GM18508 (cell line): ENCODE results near the gene INSYN2A.

Experiments used
- ATAC-seq: cut with Tn5 transposase; IDR thresholded peaks from one replicate; pipeline ENCODE4 v1.9.1; 2021; ENCODE audit warnings: moderate number of reproducible peaks; ENCODE audit not compliant: insufficient read depth, unreplicated experiment

INSYN2A gene, protein sequence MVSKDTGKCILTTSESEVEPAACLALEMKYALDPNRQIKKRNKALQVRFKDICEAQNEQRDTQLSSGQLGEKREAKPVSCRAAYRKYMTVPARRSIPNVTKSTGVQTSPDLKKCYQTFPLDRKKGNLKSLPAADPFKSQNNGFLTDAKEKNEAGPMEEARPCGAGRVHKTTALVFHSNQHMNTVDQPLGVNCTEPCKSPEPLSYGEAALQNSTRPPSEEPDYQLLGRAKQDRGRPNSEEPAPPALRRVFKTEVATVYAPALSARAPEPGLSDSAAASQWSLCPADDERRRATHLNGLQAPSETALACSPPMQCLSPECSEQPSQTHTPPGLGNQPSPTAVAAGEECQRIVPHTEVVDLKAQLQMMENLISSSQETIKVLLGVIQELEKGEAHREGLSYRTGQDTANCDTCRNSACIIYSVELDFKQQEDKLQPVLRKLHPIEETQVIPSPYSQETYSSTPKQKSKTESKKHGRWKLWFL

DNA sequence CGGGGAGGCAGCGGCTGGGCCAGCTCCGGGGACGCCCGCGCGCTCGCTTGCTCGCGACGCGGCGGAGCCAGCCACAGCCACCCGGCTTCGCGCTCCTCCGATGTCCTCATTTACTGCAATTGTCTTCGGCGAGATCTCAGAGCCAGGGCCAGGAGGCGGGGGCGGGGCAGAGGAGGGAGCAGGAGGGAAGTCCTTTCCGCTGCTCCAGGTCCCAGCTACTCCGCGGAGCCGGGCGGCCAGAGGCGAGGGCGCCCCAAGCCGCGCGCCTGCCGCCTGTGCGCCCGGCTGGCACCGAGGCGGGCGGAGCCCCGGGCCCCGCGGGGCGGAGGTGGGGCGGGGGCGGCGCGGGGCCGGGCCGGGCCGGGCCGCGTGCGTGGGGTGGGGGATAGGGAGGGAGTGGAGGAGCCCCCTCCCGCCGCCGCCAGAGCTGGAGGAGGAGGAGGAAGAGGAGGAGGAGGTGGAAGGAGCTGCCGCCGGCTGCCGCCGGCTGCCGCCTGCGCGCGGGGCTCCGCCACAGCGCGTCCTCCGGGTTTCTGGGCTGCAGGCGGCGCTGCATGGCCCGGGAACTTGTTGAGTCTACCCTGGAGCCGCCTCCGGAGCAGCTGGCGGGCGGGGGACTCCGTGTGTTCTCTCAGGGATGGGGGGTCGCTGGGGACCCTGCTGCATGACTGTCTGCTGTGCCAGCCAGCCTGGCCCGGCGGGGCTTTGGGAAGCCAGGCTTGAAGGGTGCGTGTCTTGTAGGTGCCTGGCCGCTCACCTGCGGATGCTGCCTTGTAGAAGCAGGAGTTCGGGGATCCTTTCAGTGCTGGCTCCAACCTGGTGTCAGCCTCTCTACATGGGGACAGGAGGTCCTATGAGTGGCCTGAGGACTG, at the start of gene INSYN2A:
INSYN2A (minus strand) TSS at position 310 of the 872 bp plus-strand sequence. CDS start 20,196 bp downstream, outside the sequence.
- no peak for ATAC-seq

DNA sequence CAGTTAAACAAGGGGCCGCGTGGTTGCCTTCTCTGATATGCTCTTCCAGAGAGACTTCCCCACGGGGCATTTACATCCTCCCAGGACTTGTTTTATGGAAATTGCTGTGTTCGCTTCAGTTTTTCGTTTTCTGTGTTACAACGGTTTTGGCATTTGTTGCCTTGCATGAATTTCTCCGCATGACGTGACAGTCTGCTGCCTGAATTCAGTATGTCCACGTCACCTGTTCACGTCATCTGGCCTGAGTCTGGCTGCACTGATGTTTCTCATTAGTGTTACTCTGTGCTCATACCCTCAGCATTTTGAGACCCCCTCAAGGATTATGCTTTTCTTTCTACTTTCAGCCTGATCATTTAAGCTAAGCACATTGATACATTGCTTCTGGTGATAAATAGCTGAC, 49.1 kb upstream of the INSYN2A start:
- no peak for ATAC-seq

DNA sequence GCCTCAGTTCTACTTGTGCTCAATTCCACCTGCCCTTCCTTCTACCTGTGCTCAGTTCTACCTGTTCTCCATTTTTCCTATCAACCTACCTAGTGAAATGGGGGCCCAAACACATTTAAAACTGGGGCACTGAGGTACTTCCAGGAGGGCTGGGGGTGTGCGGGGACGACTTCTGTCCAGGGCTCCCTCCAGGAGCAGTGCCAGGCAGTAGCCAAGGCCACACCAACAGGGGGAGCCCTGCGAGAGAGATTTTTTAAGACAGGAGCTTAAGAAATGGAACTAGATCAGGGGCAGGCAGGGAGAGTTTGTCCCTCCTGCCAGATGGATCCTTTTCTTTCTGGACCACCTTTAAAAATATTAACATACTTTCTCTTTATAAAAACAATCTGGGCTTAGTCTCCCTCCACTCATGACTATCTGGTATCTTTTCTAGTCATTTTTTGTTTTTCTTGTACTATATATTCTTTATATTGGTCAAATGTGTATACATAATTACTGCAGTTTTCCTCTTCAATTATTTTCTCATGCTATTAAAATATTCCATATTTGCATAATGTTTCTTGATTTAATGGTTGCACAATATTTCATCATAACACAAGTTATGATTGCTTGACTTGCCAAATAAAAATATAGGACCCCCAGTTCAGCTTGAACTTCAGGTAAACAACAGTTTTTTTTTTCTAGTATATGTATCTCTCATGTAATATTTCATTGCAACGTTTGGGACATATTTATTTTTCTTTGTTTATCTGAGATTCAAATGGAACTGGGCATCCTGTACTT, 47.3 kb upstream of the INSYN2A start:
- no peak for ATAC-seq

DNA sequence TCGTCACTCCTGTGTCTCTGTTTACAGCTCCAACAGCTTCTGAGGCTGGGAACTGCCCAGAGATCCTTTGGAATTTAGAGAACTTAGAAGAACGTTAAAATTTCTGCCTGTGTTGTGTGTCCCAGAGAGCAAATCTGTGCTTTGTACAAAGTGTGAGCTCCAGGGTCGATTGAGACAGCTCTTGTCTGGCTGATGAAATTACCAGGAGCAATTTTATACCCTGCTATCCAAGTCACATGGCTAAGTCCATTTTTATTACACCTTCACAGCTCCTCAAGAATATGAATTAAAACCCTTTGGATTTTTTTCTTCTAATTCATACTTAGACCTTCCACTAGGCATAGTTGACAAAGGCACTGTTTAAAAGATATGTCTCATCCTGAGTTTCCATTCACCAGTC, 46.5 kb upstream of the INSYN2A start:
- ATAC-seq = no peak

DNA sequence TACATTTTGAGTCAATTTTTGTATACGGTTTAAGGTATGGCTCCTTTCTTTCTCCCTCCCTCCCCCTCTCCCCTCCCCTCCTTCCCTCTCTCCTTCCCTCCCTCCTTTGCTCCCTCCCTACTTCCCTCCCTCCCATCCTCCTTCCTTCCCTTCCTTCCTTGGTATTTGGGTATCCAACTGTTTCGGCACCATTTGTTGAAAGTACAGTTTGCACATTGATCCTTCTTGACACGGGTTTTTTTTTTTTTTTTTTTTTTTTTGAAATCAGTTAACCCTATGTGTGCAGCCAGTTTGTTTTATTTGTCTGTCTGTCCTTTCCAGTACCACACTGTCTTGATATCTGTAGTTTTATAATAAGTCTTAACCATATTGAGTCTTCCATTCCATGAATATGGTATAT, 39.9 kb upstream of the INSYN2A start:
- ATAC-seq = no peak

DNA sequence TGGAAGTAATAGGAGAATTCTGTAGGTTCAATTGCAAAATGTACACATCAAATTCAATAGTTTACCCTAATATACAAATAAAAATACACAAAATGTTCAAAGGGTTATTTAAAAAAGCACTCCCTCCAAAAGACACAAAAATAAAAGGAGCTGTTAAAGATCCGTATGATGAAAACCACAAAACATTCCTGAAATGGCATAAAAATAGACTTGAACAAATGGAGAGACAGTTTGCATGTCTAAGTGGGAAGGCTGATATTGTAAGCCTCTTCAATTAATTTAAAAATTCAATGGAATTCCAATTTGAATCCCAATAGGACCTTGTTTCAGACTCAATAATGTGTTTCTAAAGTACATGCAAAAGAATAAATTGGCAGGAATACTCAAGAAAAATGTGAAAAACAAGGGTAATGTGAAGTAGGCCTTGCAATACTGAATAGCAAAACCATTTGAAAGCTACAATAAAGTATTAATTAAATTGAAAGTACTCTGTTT, 38.0 kb upstream of the INSYN2A start:
- ATAC-seq = no peak

DNA sequence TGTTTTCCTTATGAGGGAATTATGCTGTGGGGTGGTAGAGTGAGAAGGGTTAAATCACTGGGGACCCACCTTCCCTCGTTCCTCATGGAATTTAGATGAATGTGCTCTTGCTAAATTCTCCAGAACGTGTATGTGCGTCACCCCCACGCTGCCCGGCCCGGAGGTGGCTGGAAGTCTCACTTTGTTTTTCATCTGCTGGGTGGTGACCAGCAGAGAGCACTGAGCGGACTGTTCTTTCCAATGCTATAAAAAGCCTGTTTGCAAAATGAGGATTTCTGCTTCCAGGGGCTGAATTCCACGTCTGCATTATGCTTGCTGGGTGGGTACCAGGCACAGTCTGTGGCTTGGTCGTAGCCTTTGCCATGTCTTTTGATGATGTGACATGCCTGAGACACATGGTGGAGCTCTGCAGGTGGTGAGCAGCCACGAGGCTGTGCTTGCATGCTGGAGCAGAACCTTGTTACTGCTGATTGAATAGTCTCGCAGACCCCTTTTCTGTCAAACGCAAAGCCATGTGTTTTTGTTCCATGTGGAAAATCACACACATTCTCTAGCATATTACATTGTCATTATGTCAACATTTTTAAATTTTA, 31.9 kb upstream of the INSYN2A start:
- no peak for ATAC-seq

DNA sequence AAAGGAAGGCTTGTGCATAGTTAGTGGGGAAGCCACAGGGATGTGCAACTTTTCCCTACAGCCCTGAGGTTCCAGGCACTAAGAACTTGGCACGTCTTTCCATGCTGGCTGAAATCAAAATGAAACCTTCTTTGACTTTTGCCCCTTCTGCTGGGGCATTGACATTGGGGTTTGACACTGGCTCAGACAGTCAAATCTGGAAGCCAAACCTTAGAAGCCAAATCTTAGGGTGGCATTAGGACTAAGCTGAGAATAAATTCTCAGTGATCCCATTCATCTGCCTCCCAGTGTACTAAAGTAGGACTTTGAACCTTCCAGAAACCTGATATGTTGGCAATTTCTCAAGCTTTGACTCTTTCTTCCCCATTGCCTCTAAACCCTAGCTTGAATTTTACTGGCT, 31.3 kb upstream of the INSYN2A start:
- ATAC-seq = no peak

DNA sequence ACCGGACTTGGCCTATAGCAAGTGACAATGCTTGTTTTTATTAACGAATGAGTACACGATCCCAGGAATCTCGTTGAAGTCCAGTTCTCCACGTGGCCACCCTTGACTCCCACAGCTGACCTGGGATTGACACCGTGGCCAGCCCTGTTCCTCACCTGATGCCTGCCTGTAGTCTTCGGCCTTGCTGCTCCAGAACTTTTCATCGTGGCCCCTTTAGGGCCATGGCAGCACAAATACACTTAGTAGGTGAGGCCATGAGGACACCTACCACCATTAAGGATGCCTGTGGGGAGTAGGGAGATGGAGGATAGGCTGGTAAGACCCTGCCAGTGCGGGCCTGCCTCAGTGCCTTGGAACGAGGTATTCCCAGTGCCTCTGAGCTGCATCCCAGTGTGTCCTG, 30.6 kb upstream of the INSYN2A start:
- no peak for ATAC-seq

DNA sequence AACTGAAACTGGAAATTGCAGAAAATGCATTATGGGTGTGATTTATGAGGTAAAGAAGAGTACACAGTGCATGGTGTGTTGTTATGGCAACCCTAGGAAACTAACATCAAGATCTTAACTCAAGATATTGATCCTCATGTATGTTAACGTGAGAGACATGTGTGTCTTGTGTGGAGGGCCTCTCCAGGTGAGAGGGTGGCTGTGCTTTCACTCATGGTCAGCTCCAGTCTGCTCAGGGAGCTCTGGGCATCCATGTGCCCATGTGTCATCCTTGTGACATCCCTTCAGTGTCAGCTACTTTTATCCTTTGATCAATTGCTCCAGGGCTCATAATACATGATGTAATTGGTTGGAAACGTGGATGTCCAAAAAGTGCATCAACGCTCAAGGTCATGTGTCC, 24.9 kb upstream of the INSYN2A start:
- no peak for ATAC-seq

DNA sequence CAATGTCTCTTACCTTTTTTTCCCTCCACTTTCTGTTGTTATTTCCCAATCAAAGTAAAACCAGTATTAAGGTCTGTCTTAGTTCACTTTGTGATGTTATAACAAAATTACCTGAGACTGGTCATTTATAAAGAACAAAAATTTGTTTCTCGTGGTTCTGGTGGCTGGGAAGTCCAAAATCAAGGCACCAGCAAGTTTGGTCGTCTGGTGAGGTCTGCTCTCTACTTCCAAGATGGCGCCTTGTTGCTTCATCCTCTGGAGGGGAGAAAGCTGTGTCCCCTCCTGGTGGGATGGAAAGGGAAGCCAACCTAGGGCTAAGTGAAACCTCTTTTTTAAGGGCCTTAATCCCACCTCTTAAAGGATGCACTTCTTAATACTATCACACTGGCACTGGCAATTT, 22.3 kb upstream of the INSYN2A start:
- no peak for ATAC-seq

DNA sequence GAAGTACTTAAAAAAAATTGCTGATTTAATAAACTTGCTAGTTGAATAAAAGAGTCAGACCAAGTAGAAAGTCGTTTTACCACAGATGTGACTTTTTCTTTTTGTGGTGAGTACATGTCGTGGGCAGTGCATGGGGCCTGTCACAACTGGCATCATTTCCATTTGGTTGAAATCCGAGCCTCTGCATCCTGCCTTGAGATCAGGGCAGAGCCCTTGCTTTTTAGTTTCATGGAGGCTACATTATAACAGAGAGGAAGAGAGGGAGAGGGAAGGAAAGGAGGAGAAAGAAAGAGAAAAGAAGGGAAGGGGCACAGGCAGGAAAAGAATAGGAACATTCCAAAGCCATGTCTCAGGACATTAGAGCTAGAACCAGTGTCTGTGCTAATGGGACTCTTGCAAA, 20.4 kb upstream of the INSYN2A start:
- ATAC-seq = no peak

DNA sequence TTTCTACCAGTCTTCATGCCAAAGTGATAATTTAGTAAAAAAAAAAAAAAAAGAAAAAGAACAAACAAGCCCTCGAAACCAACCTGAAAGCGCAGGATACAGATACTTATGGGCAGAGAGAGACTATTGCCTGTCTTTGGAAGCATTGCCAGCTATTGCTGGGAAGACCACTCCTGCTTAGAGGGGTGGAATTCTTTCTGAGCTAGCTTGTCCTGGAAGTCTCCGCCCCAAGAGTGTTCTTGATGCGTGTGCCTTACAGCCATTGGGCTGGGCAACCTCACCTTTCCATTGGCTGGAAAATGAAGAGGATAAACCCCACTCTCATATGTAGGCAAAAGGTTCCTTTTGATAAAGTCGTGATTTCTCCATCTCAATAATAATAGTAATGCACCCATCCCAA, 19.9 kb upstream of the INSYN2A start:
- no peak for ATAC-seq

DNA sequence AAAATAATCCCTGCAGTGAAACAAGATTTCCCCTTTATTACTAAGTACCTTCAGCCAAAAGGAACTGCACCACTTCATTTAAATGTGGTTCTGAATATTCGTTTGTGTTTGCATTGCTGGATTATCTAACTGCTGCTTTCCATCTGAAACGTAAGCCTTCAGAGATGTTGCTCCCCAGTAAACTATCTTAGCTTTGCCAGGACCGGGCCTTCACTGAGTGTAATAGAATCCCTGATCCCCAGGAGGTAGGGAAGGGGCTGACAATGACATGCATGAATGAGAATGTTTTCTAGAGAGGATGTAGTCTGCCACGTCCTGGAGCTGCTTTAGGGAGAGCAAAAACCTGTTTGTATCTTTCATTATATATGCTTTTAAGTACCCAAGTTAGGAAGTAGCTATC, 19.5 kb upstream of the INSYN2A start:
- no peak for ATAC-seq

DNA sequence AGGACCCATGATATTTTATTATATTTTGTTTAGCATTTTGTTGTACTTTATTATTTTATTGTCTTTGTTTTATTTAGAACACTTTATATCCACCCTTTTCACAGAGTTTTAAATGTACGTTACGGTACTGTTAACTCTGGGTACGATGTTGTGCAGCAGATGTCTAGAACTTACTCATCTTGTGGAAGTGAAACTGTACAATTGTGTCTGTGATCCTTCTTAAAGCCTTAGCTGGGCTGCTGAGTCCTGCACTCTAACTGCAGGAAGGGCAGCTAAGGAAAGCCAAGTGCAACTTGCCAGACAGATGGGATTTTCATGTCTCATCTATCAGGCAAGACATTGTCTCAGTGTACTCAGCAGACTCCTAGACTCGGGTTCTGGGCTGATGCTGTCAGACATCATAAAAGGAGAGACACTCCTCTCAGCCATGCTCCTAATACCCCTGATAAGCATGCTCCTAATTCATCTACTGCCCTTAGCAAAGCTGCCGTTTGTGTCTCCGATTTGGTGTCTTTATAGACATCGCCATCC, 14.6 kb upstream of the INSYN2A start:
- peak; percentile 74 for ATAC-seq

DNA sequence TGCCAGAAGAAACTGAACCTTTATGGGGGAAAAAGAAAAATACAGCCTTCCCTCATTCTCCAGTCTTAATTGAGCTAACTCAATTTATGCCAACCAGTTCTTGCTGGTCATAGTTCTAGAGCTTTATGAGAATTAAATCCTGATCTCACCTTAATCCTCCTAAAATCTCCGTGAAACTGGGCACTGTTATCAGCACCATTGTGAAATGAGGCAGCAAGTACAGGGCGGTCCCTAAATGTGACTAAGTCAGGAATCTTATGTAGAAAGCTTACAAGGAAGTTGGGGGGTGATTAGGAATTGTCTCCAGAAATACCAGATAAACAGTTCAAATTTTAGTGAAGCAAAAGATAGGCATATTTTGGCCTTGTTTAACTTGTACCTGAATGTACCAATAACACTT, 10.7 kb upstream of the INSYN2A start:
- ATAC-seq = no peak

DNA sequence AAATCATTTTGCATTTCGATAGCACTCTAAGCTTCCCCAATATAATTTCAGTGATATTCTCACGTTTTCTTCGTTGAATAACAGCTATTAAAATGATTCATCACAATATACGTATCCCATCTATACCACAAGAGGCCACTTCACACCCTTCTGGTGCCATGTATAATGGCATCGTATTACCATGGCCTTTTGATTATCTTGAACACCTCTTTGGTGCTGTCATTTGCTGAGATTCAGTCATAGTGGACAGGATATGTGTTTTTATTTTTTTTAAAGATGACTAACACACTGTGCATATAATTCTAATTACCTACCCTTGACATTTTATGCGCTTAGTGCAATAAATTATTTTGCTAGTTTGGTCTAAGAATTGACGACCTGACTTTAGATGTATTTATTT, 6.7 kb upstream of the INSYN2A start:
- ATAC-seq = no peak

DNA sequence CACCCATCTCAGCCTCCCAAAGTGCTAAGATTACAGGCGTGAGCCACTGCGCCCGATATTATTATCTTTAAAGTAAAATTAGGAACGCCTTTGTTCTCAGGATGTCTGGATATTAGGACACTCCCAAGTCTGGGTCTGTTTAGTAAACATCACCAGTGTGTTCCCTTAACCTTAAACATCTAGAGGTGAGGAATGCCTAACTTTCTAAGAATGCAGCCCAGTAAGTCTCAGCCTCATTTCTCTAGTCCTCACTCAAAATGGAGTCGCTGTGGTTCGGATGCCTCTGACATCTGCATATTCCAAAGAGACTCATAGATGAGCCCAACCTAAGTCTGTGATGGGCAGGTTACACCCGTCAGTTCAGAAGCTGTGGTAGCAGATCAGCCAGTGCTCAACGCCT, 4.3 kb upstream of the INSYN2A start:
- ATAC-seq = no peak

DNA sequence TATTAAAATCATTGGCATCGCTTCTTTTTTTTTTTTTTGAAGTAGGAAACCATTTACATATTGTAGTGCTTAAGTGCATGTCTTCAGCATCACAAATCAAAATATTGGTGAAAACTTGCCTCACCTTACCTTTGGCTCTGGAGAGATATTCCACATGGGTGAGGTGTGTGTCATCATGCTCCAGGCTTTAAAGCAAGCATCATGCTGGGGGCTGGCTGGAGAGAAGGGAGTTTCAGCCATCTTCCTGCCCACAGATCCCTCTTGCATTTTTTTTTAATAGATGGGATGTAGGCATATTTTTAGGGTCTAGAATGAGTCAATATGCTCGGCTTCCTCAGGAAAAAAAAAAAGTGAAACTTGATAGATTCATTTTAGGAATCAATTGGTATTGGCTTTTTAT, 2.3 kb upstream of the INSYN2A start:
- no peak for ATAC-seq

DNA sequence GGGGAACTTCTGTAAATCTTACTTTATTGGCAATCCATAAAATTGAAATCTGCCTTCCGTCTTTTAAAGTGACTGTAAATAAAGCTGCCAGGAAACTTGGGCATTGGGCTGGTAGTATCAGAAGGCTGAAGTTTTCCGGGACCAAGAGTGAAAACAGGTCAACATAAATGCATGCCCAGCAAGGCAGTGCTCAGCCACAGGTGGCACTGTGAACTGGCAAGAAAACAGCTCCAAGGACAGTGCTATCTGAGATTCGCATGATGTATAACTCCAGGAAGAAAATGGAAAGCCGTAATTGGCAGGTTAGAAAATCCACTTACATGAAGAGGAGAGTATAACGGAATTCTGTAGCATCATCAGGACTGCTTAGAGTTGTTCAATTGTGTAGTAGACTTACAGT, 1.9 kb upstream of the INSYN2A start:
- no peak for ATAC-seq
